ENCODE measurements around the gene PIAS1. TPM values are rescaled to one million over a fixed set of nuclear protein-coding genes. Genes with fewer than 3 reads are reported as not detected.
"Not testable (repeated sequence)": the region's sequence is repeated elsewhere in the genome, so short reads cannot be mapped to it uniquely, and the experiment has no call there.

PIAS1 gene
- total RNA-seq, 1 donor from 2014 or later, result 71.1 TPM

- no peaks in the 10 kb centered on the region for H3K9me3 Mint-ChIP-seq
- TF ChIP-seq CTCF (IDR thresholded peaks at IDR 0.05; ENCODE audit: unreplicated experiment), result no peak
- H3K36me3 Mint-ChIP-seq, result peaks cover 2% of the 10 kb centered on the region
- DNase-seq (ENCODE audit: low spot score in 2 of 2, unreplicated experiment in 2 of 2), result no peak
- H3K4me3 Mint-ChIP-seq, result no peak overlapping the region
- peaks cover 31% of the 10 kb centered on the region for H3K4me1 Mint-ChIP-seq
- H3K27ac Mint-ChIP-seq, result peak overlapping the region; percentile 2
- no peaks in the 10 kb centered on the region for H3K27me3 Mint-ChIP-seq (ENCODE audit: low read depth)
Measured at GRCh38 chr15:68201153-68201878, 147.2 kb downstream of the PIAS1 start.

GRCh38 chr15:68201879-68202261, 147.8 kb downstream of the PIAS1 start:
- Mint-ChIP-seq H3K27me3 (ENCODE audit: low read depth) (no peaks in the 10 kb centered on the region), H3K27ac (peak overlapping the region; percentile 2), H3K9me3 (no peaks in the 10 kb centered on the region), H3K4me1 (peaks cover 31% of the 10 kb centered on the region), H3K36me3 (peaks cover 2% of the 10 kb centered on the region), H3K4me3 (no peak overlapping the region)
- TF ChIP-seq CTCF (IDR thresholded peaks at IDR 0.05; ENCODE audit: unreplicated experiment), result no peak
- DNase-seq (ENCODE audit: low spot score in 2 of 2, unreplicated experiment in 2 of 2), result no peak

GRCh38 chr15:68202994-68203393, 148.9 kb downstream of the PIAS1 start:
- H3K36me3 Mint-ChIP-seq; H3K27me3 Mint-ChIP-seq (ENCODE audit: low read depth); DNase-seq (ENCODE audit: low spot score in 2 of 2, unreplicated experiment in 2 of 2); H3K27ac Mint-ChIP-seq; H3K9me3 Mint-ChIP-seq; H3K4me3 Mint-ChIP-seq: not testable (repeated sequence)
- H3K4me1 Mint-ChIP-seq, result peaks cover 31% of the 10 kb centered on the region

- no peak for DNase-seq (ENCODE audit: low spot score in 2 of 2, unreplicated experiment in 2 of 2)
- Mint-ChIP-seq H3K9me3 (no peaks in the 10 kb centered on the region), H3K4me3 (no peak overlapping the region), H3K36me3 (no peaks in the 10 kb centered on the region), H3K4me1 (peaks cover 31% of the 10 kb centered on the region), H3K27me3 (ENCODE audit: low read depth) (no peaks in the 10 kb centered on the region), H3K27ac (no peak overlapping the region)
- no peak for TF ChIP-seq CTCF (IDR thresholded peaks at IDR 0.05; ENCODE audit: unreplicated experiment)
Measured at GRCh38 chr15:68203486-68203885, 149.4 kb downstream of the PIAS1 start.

GRCh38 chr15:68203956-68204355, 149.8 kb downstream of the PIAS1 start:
- H3K27me3 Mint-ChIP-seq (ENCODE audit: low read depth), result no peaks in the 10 kb centered on the region

More at GRCh38 chr15:68203956-68204355, 149.8 kb downstream of the PIAS1 start:
- no peak overlapping the region for H3K27ac Mint-ChIP-seq
- H3K9me3 Mint-ChIP-seq, result no peaks in the 10 kb centered on the region
- TF ChIP-seq CTCF (IDR thresholded peaks at IDR 0.05; ENCODE audit: unreplicated experiment), result no peak
- no peak for DNase-seq (ENCODE audit: low spot score in 2 of 2, unreplicated experiment in 2 of 2)
- H3K4me3 Mint-ChIP-seq, result no peak overlapping the region
- H3K4me1 Mint-ChIP-seq, result peaks cover 31% of the 10 kb centered on the region
- H3K36me3 Mint-ChIP-seq, result no peaks in the 10 kb centered on the region

All from mesothelial cell of epicardium (in vitro differentiated cells).